Endothelial cell of hepatic sinusoid (primary cell): ENCODE measurements around the gene ACTL9.

Experiments used
- in situ Hi-C: cut with HindIII; loops from 2 replicates; pipeline ENCODE4 v1.10.0; 2017; ENCODE audit warnings: low sequenced_read_pairs

ACTL9 gene

DNA sequence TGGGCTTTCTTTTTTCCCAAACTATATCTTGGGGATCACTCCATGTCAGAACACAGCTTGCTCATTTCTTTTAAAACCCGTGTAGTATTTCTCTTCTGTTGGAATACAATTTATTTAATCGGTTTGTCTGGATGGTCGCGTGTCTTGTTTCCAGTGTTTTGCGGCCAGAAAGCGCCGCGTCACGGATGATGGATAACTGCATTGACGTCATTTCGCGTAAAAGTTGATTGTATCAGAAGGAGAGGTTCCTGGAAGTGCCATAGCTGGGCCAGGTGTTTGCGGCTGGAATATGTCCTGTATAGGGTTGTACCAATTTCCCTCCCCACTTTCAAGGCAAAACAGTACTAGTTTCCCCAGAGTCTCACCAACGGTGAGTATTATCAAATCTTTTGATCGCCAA, 9.7 kb downstream of the ACTL9 start:
- in situ Hi-C loops = no loop called here

DNA sequence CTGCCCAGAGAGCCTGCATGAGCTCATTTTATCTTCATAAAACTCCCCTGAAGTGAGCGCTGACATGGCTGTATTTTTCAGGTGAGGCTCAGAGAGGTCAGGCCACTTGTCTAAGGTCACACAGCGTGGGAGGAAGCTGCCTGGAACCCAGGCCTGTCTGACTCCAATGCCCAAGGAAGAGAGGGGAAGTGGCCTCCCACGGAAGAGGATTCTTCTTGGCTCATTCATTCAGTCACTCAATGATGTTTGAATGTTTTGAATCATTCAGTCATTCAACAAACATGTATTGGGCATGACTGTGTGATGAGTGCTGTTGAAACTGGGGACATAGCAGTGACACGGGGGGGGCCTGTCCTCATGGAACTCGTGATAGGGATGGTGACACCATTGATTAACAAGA, 12.0 kb downstream of the ACTL9 start:
- in situ Hi-C loops = no loop called here

DNA sequence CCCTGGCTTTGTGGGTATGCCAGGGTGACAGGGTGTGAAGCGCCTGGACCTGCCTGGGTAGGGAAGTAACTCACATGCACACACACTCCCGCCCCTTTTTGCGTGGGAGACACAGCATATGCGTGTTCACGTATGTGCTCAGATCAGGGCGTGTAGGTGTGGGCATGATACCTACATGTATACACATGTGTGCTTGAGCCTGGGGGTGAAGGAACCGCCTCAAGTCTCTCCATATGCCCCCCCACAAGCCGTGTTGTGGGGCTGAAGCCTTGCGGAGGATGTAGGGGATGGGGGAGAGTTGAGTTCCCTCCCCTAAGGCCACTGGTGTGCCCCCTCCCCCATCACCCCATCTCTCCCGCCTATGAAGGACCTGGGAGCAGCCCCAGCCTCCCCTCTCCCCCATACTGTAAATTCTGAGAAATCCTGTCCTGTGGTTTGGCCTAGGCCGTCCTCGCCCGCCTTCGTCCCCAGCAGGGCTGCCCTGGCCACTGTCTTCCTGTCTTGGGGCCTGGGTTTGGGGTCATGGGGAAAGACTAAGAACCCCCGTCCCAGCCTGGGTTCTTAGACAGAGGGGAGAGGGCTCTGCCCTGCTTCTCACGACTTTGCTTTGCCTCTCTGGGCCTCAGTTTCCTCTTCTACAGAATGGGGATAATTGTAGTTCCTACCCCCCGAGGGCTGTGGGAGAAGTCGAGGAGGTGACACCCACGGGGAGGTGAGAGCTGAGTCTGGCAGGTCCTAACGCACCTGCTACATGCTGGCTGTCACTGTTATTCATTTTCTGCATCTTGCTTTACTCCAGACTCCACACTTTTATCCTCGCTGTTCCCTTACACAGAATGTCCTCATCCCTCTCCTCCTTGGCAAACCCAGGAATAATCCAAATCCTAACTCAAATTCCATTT, 14.3 kb downstream of the ACTL9 start:
- in situ Hi-C loops = no loop called here

DNA sequence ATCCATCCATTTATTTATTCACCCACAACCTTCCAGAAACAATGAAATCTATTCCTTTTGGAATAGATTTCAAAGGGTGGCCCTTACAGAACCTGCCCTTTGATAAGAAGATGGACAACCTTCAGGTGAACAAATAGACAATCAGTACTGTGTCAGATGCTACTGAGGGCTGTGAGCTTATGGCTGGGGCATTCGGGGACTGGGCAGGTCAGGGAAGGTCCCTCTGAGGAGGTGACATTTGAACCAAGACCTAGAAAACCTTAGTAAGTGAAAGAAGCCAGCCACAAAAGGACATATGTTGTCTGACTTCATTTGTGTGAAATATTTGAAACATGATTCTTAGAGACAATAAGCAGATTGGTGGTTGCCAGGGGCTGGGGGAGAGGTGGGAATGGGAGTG, 15.7 kb downstream of the ACTL9 start:
- in situ Hi-C loops = no loop called here

DNA sequence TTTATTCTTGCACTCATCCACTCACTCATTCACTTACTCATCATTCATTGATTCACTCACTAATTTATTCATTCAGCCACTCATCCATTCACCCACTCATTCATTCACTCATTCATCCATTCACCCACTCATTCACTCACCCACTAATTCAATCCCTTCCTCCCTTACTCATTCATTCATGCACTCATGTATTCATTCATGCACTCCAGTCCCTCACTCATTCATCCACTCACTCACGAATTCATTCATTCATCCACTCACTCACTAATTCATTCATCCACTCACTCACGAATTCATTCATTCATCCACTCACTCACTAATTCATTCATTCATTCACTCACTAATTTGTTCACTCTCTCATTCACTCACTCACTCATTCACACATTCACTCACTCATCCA, 16.1 kb downstream of the ACTL9 start:
- in situ Hi-C loops = no loop called here

DNA sequence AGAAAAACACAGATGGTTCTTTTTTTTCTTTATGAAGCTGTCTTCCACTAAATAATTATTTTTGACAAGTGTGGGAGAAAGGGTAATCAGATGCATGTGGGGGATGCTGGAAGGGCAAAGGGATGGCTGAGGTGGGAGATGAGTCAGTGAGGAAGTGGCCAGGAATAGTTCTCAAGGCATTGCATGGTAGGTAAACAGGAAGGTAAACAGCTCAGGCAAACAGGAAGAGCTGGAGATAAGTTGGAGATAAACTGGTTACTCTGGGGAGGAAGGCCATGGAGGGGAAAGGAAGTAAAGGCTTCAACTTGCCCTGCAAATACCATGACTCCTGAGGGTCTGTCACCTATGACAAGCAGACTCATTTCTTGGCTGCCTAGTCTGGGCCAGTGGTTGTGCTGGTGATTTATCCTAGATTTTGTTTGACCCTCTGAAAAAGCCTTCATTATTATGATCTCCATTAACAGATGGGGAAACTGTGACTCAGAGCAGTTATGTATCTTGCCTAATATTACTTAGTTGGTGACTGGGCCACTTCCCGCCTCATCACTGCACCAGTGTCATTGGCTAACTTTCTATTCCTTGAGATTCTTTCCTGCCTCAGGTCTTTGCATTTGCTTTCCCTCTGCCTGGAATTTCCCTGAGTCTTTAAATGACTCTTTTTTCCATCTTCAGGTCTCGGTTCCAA, 17.1 kb downstream of the ACTL9 start:
- in situ Hi-C loops = no loop called here

DNA sequence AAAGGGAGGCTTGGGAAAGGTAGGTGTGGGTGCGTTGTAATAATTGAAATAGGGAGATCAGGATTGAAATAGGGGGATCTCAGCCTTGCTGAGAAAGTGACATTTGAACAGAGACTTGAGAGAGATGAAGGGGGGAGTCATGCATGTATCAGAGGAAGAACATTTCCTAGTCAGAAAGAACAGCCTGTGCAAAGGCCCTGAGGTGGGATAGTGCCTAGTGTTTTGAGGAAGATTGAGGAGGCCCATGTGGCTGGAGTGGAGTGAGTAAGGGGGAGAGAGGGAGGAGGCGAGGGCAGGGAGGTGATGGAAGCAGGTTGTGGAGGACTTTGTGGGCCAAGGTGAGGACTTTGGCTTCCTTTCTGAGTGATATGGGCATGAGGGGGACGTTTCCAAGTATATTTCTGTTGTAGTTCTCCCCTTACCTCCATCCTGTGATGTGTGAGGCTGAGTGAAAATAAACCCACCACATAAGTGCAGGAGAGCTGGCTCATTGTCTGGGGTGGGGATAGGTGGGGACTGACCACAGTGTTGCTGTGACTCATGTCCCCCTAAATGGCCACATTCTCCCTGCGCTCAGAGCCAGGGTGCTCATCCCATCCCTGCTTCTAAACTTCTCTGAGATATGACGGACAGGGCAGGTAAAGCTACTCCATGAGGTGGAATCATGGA, 17.8 kb downstream of the ACTL9 start:
- in situ Hi-C loops = no loop called here

DNA sequence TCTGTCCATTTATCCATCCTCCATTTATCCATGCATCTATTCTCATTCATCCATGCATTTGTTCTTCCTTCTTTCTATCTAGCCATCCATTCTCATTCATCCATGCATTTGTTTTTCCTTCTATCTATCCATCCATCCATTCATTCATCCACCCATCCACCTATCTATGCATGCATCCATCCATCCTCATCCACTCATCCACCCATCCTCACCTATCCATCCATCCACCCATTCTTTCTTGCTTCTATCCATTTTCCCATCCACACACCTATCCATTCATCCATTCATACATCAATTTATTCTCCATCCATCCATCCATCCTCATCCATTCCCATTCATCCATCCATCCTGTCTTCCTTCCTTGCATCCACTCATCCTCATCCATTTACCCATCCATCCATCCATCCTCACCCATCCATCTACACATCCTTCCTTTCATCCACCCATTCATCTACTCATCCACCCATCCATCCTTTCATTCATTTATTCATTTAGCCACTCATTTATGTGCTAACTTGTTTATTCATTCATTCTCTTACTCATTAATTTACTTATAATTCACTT, 20.3 kb downstream of the ACTL9 start:
- in situ Hi-C loops = no loop called here

DNA sequence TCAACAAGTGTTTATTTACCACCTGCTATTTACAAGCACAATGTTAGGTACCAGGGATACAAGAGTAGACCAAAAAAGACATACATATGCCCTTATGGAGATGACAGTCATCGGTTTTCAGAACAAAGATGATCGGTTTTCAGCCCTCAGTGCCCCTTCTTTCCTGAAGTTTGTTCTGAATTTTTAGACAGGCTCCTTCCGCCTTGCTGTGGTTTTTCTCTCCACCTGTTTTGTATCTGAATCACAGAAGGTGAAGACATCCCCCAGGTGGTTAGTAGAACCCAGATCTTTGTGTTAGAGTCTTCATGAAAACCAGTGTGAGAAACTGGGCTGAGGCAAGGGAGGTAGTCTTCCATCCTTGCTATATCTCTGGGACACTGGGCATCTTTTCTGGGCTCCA, 23.5 kb downstream of the ACTL9 start:
- in situ Hi-C loops = no loop called here

DNA sequence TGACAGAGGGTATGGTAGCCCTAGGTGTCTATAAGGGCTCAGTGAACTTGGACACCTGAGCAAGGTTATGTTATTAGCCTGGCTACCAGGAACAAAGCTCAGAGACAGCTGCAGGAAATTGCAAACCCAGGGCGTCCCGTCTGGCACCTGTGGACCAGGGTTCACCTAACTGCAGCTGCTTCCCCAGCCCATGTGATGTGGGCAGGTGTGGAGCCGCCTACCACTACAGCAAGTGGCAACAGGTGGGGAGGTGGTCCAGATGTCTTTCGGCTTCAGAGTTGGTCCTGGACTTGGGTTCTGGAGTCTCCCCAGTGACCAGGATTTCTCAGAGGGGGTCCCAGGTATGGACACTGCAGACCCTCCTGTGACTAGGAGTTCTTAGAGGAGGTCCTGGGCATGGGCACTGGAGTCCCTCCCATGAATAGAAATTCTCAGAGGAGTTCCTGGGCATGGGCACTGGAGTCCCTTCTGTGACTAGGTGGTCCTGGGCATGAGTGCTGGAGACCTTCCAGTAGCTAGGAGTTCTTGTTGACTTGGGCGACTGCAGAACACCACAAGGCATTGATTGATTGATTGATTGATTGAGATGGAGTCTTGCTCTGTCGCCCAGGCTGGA, 25.2 kb downstream of the ACTL9 start:
- in situ Hi-C loops = no loop called here

DNA sequence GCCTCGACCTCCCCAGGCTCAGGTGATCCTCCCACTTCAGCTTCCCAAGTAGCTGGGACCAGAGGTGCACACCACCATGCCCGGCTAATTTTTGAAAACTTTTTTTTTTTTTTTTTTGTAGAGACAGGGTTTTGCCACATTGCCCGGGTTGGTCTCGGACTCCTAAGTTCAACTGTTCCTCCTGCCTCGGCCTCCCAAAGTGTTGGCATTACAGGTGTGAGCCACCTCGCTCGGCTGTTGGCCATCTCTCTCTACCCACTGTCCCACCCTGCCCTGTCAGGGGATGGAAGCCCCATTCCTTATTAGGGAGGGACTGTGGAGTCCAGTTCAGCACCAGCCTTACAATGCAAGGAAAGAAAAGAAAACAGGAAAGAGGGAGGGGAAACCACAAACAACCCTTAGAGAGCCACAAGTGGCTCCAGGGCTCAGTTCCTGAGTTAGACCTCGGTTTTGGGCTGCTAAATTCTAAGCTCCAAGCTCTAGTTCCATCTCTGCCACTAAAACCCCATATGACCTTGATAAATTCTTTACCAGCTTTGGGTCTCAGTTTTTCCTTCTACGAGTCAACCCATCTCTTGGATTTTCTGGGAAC, 31.7 kb downstream of the ACTL9 start:
- in situ Hi-C loops = no loop called here

DNA sequence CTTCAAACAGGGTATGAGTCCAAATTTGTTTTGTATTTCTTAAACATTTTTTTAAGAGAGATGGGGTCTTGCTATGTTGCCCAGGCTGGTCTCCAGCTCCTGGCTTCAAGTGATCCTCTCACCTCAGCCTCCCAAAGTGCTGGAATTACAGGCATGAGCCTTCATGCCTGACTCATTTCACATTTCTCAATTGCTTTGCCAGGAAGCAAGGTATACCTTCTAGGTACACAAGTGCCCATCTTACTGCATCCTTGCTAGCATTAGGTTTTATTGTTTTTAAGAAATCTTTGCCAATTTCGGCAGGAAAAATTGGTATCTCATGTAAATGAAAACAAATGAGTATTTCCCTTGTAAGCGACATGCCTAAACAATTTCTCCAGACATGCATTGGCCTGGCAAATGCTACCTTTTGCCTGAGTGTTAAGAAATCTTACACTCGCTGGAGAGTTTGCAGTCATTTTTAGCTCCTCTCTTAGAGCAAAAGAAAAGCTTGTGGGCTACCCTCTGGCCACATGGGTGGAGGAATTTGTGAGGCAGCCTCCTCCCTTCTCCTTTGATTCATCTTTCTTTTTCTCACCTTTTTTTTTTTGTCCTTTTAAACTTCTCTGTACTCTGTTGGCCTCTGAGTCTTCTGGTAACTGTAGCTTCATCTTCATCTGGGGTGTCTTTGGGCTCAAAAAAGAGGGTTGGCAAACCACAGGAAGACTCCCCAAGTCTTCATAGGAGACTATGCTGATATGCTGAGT, 33.0 kb downstream of the ACTL9 start:
- in situ Hi-C loops = no loop called here

DNA sequence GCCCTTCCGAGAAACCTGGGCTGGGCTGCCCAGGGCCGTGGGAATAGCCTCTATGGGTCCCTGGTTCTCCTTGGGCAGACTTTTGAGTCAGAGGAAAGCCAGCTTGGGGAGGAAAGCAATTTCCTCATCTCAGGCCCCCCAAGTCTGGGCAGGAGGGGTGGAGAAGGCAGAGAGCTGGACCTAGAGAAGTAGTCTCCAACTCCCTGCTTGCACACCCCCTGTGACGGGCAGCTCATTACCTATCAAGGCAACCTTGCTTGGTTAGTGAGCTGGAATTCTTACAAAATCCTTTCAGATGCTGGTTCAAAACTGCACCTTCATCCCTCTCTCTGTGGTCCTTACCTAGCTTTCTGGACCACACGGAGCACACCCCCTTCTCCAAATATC, 33.9 kb downstream of the ACTL9 start:
- in situ Hi-C loops = no loop called here

DNA sequence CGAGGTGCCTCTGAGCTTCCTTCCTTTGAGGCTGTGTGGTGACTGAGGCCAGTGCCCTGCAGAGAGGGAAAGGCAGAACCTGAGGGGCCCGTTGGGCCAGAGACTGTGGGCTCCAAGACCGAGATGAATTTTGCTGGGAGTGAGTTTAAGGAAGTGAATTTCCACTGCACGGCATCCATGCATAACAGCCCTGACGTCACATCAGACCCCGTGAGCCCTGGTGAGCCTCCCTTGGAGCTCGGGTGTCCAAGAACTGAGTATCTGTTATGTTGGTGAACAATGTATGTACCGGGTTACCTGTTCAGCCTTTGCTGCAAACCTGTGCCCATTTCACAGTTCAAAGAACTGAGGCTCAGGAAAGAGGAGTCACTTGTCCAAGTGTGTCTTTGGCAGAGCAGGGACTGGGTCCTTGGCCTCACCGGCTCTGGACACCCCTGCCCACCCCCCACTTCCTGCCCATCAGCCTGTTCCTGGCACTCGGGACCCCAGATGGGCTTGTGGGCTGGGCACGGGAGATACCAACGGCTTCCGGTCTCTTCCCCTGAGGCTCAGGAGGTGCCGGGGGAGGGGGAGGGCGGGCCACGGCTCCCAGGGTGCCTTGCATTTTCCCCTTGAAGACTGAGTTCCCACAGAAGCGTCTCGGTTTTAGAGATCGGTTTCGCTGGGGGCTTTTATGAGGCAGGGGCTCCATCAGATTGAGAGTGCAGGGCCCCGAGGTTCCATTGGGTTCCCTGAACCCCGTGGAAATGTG, 34.5 kb downstream of the ACTL9 start:
- in situ Hi-C loops = no loop called here

DNA sequence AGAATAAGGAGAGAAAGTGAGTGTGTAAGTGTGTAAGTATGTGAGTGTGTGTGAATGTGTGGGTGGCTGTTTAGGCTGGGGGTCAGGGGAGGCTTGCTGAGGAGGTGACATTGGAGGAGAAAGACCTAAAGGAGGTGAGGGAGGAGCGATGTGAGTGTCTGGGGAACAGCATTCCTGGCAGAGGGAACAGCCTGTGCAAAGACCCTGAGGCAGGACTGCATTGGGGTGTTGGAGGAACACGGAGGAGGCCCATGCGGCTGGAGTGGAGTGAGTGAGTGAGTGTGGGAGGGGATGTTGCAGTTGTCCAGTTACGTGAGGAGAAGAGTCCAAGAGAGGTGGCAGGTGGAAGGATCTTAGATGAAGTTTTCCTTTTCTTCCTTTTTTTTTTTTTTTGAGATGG, 36.3 kb downstream of the ACTL9 start:
- in situ Hi-C loops = no loop called here

DNA sequence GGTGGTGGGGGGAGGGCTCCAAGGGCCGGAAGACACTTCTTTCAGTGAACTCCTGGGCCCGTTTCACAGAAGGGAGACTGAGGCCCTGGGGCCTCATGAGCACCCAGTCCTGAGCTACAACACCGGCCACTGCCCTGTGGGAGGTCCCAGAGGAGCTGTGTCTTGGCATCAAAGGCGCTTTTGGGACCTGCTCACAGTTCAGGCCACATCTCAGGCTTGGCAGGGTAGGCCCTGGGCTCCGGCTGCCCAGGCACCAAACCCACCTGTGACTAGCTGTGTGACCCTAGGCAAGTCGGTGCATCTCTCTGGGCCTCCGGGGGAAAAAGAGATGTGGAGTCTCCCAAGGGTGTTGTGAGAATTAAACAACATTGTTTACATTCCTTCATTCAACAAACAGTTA, 38.7 kb downstream of the ACTL9 start:
- in situ Hi-C loops = loop anchor here (5.0 kb wide), 1 partner anchor 53 kb away; no protein-coding TSS in a partner anchor

DNA sequence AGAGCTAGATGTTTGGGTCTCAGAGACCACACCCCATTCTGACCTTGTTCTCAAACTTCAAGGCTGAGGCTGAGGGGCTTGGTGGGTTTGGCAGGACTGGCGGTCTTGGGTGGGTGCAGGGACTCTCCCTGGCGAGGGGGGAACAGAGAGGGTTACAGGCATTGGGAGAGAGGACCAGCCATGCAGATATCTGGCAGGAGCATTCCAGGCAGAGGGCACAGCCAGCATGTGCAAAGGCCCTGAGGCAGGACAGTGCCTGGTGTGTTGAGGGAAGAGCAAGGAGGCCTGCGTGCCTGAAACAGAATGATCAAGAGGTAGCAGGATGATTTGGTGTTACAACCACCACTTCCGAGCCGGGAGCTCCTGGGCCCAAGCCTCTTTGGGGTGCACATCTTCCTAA, 40.7 kb downstream of the ACTL9 start:
- in situ Hi-C loops = loop anchor here (5.0 kb wide), 1 partner anchor 51 kb away; no protein-coding TSS in a partner anchor

DNA sequence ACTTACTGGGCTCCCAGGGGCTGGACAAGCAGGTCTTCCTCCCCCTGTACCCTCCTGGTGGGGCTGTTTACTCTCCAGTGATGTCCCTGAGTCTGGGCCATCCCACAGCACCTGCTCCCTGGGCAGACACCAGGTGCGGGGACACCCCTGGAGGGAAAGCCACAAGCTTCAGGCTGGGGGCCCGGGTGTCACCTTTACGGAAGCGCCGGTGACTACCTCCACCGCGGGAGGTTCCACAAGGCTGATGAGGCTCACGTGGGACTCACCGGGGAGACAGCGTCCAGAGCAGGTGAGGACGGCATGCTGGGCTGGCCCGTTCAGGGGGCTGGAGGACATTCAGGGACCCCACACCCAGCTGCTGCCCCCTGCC, 43.3 kb downstream of the ACTL9 start:
- in situ Hi-C loops = loop anchor here (5.0 kb wide), 1 partner anchor 48 kb away; no protein-coding TSS in a partner anchor
